ENCODE results near the gene HOMEZ. TPM values are rescaled to one million over a fixed set of nuclear protein-coding genes. Genes with fewer than 3 reads are reported as not detected.
"Not testable (repeated sequence)": the region's sequence is repeated elsewhere in the genome, so short reads cannot be mapped to it uniquely, and the experiment has no call there.

HOMEZ gene
- total RNA-seq, 1 experiment from 2014 or later = 6.2 TPM

GRCh38 chr14:23281247-23281646 lies 4.7 kb downstream of the HOMEZ start:
- Histone ChIP-seq H3K14ac (ENCODE audit: insufficient read depth, low read length) (no peak overlapping the region), H2BK120ac (ENCODE audit: low read depth, low read length, poor library complexity, severe bottlenecking) (no peak overlapping the region), H3K79me2 (ENCODE audit: insufficient read depth, low read length) (no peaks in the 10 kb centered on the region), H4K20me1 (ENCODE audit: control insufficient read depth, insufficient read depth, insufficient read length) (no peaks in the 10 kb centered on the region), H2BK12ac (ENCODE audit: insufficient read length, low read depth, low read length) (no peak overlapping the region), H3K9me3 (ENCODE audit: control insufficient read depth, low read depth, low read length) (no peaks in the 10 kb centered on the region), H3K4me1 (ENCODE audit: insufficient read depth, low read length) (peaks cover 8% of the 10 kb centered on the region; the same call in 1 of the 2 replicates), H3T11ph (ENCODE audit: low read length) (no peak overlapping the region), H3K79me1 (ENCODE audit: insufficient read depth, low read depth, low read length, poor library complexity, severe bottlenecking) (no peaks in the 10 kb centered on the region), H2AK5ac (ENCODE audit: insufficient read length, low read length) (no peak overlapping the region), H2AFZ (ENCODE audit: low read length) (no peak overlapping the region), H3K4ac (ENCODE audit: low read depth, low read length) (no peak overlapping the region), H3K23ac (ENCODE audit: insufficient read length, low read depth, low read length) (no peak overlapping the region), H3K4me2 (ENCODE audit: insufficient read depth, insufficient read length, low read length) (no peak overlapping the region), H2BK20ac (ENCODE audit: low read depth, low read length, poor library complexity, severe bottlenecking) (no peak overlapping the region), H3K9ac (ENCODE audit: extremely low read depth, insufficient read length, low read length) (no peak overlapping the region), H4K8ac (replicated peaks; ENCODE audit: insufficient read length, low read depth, low read length) (no peak overlapping the region), H3K27me3 (ENCODE audit: insufficient read depth, low read length) (no peaks in the 10 kb centered on the region; the same call in 1 of the 2 replicates), H4K5ac (ENCODE audit: insufficient read length, low read depth, low read length) (no peak overlapping the region), H3K27ac (ENCODE audit: insufficient read length, low read depth, low read length) (no peak overlapping the region), H3K18ac (ENCODE audit: insufficient read length, low read depth, low read length) (no peak overlapping the region), H2BK5ac (ENCODE audit: insufficient read length, low read length) (no peak overlapping the region), H3K56ac (ENCODE audit: insufficient read length, low read depth, low read length) (no peak overlapping the region), H4K91ac (ENCODE audit: insufficient read length, low read depth, low read length) (no peak overlapping the region), H2BK15ac (ENCODE audit: low read depth, low read length) (no peak overlapping the region), H3K23me2 (ENCODE audit: insufficient read length, low read depth, low read length, poor library complexity, severe bottlenecking) (peaks cover 6% of the 10 kb centered on the region)
- H3K36me3 Mint-ChIP-seq (ENCODE audit: insufficient read depth in 1 of 3, low read depth in 3 of 3) = no peaks in the 10 kb centered on the region; a peak in 3 of 7 replicates
- TF ChIP-seq CTCF (conservative IDR thresholded peaks at IDR 0.05) = no peak
- no peak overlapping the region for H3K4me3 Mint-ChIP-seq
- no peaks in the 10 kb centered on the region for H3K9me3 Mint-ChIP-seq
- H3K27me3 Mint-ChIP-seq (ENCODE audit: low read depth) = peaks cover 80% of the 10 kb centered on the region
- no peak overlapping the region for H3K27ac Mint-ChIP-seq
- no peak for DNase-seq
- no CpG with 5 or more reads among the region's 6 CpGs for WGBS (ENCODE audit: extremely low coverage, insufficient read length, low lambda C conversion rate)
- H3K4me1 Mint-ChIP-seq = peaks cover 23 to 26% of the 10 kb centered on the region in 2 experiments

GRCh38 chr14:23277928-23278327 lies 8.0 kb downstream of the HOMEZ start:
- H3K27ac Mint-ChIP-seq; H3K9ac ChIP-seq (ENCODE audit: extremely low read depth, insufficient read length, low read length); H3K4me1 ChIP-seq (ENCODE audit: insufficient read depth, low read length); H3K36me3 Mint-ChIP-seq (ENCODE audit: insufficient read depth in 1 of 3, low read depth in 3 of 3); H2BK15ac ChIP-seq (ENCODE audit: low read depth, low read length); H3K4ac ChIP-seq (ENCODE audit: low read depth, low read length); H3K4me2 ChIP-seq (ENCODE audit: insufficient read depth, insufficient read length, low read length); H2BK5ac ChIP-seq (ENCODE audit: insufficient read length, low read length); H3K4me3 Mint-ChIP-seq; H3K14ac ChIP-seq (ENCODE audit: insufficient read depth, low read length); H2BK20ac ChIP-seq (ENCODE audit: low read depth, low read length, poor library complexity, severe bottlenecking); H3K79me1 ChIP-seq (ENCODE audit: insufficient read depth, low read depth, low read length, poor library complexity, severe bottlenecking); H4K5ac ChIP-seq (ENCODE audit: insufficient read length, low read depth, low read length); H3K79me2 ChIP-seq (ENCODE audit: insufficient read depth, low read length); H4K91ac ChIP-seq (ENCODE audit: insufficient read length, low read depth, low read length); H3K27ac ChIP-seq (ENCODE audit: insufficient read length, low read depth, low read length); H4K20me1 ChIP-seq (ENCODE audit: control insufficient read depth, insufficient read depth, insufficient read length); H3K9me3 Mint-ChIP-seq; H3K23ac ChIP-seq (ENCODE audit: insufficient read length, low read depth, low read length); H3K23me2 ChIP-seq (ENCODE audit: insufficient read length, low read depth, low read length, poor library complexity, severe bottlenecking); H2BK12ac ChIP-seq (ENCODE audit: insufficient read length, low read depth, low read length); DNase-seq; H3K56ac ChIP-seq (ENCODE audit: insufficient read length, low read depth, low read length); H2BK120ac ChIP-seq (ENCODE audit: low read depth, low read length, poor library complexity, severe bottlenecking); H3K9me3 ChIP-seq (ENCODE audit: control insufficient read depth, low read depth, low read length); H4K8ac ChIP-seq (replicated peaks; ENCODE audit: insufficient read length, low read depth, low read length); H3K27me3 ChIP-seq (ENCODE audit: insufficient read depth, low read length); H3T11ph ChIP-seq (ENCODE audit: low read length); H2AFZ ChIP-seq (ENCODE audit: low read length); H3K18ac ChIP-seq (ENCODE audit: insufficient read length, low read depth, low read length); H2AK5ac ChIP-seq (ENCODE audit: insufficient read length, low read length): not testable (repeated sequence)
- no CpG with 5 or more reads among the region's 6 CpGs for WGBS (ENCODE audit: extremely low coverage, insufficient read length, low lambda C conversion rate)
- Mint-ChIP-seq H3K27me3 (ENCODE audit: low read depth) (peaks cover 92% of the 10 kb centered on the region), H3K4me1 (peaks cover 16 to 18% of the 10 kb centered on the region in 2 experiments)
